ENCODE results near the gene MUTYH.
A peak's percentile ranks its signal among the peaks of the same experiment; 100 is the strongest.
"Not testable (repeated sequence)": the region's sequence is repeated elsewhere in the genome, so short reads cannot be mapped to it uniquely, and the experiment has no call there.

Gene MUTYH
- total RNA-seq = 2.2 to 11.6 (median 4.6) reads per million in 3 experiments

- peak; percentile 89 for DNase-seq
Observed at GRCh38 chr1:45339789-45340558, at the start of gene MUTYH, which contains the start of gene TOE1. Gene MUTYH, minus strand, starts transcription at chr1:45340440. Its CDS starts 5,935 bp downstream, at chr1:45334505. Gene TOE1, plus strand, starts transcription at chr1:45340170. Its CDS starts 83 bp downstream, at chr1:45340253.

GRCh38 chr1:45386219-45386618, 46.0 kb upstream of the MUTYH start:
- DNase-seq = no peak

- no peak for DNase-seq
Observed at GRCh38 chr1:45385302-45385701, 45.1 kb upstream of the MUTYH start.

- DNase-seq = not testable (repeated sequence)
Observed at GRCh38 chr1:45384213-45384612, 44.0 kb upstream of the MUTYH start.

GRCh38 chr1:45383191-45383590, 43.0 kb upstream of the MUTYH start:
- DNase-seq = no peak

- no peak for DNase-seq
Observed at GRCh38 chr1:45381243-45381642, 41.0 kb upstream of the MUTYH start.

- DNase-seq = no peak
Observed at GRCh38 chr1:45380730-45381129, 40.5 kb upstream of the MUTYH start.

GRCh38 chr1:45380125-45380524, 39.9 kb upstream of the MUTYH start:
- DNase-seq = no peak

GRCh38 chr1:45379524-45379923, 39.3 kb upstream of the MUTYH start:
- no peak for DNase-seq

GRCh38 chr1:45378184-45378583, 37.9 kb upstream of the MUTYH start:
- DNase-seq = no peak

GRCh38 chr1:45375104-45376090, 35.2 kb upstream of the MUTYH start:
- no peak for DNase-seq

GRCh38 chr1:45373573-45373972, 33.3 kb upstream of the MUTYH start:
- DNase-seq = no peak

- no peak for DNase-seq
Observed at GRCh38 chr1:45370575-45370974, 30.3 kb upstream of the MUTYH start.

GRCh38 chr1:45365051-45365450, 24.8 kb upstream of the MUTYH start:
- no peak for DNase-seq

GRCh38 chr1:45364294-45364693, 24.1 kb upstream of the MUTYH start:
- DNase-seq = no peak

- DNase-seq = not testable (repeated sequence)
Observed at GRCh38 chr1:45360981-45361380, 20.7 kb upstream of the MUTYH start.

GRCh38 chr1:45359882-45360513, 19.8 kb upstream of the MUTYH start:
- peak; percentile 39 for DNase-seq

- no peak for DNase-seq
Observed at GRCh38 chr1:45356186-45356585, 15.9 kb upstream of the MUTYH start.

GRCh38 chr1:45355683-45356082, 15.4 kb upstream of the MUTYH start:
- DNase-seq = no peak

- DNase-seq = no peak
Observed at GRCh38 chr1:45354838-45355237, 14.6 kb upstream of the MUTYH start.

- DNase-seq = no peak
Observed at GRCh38 chr1:45353685-45354084, 13.4 kb upstream of the MUTYH start.

- no peak for DNase-seq
Observed at GRCh38 chr1:45351508-45351907, 11.3 kb upstream of the MUTYH start.

All from central memory CD4-positive, alpha-beta T cell (primary cell).